DND-41 (cell line): ENCODE measurements around the gene RPA1.

Source experiments
- EZH2 ChIP-seq: IDR thresholded peaks from 3 replicates; pipeline ENCODE4 v1.6.1; 2012; ENCODE audit warnings: borderline replicate concordance, low read depth, mild to moderate bottlenecking, moderate library complexity, low read length, inconsistent platforms; ENCODE audit not compliant: severe bottlenecking
- TF ChIP-seq, protein P1 (sequence below): IDR thresholded peaks from 2 replicates; pipeline ENCODE4 v1.5.1; 2012; ENCODE audit warnings: borderline replicate concordance, low read length, moderate library complexity, mild to moderate bottlenecking; ENCODE audit not compliant: poor library complexity, severe bottlenecking; ENCODE audit errors: extremely low read depth

DNA sequence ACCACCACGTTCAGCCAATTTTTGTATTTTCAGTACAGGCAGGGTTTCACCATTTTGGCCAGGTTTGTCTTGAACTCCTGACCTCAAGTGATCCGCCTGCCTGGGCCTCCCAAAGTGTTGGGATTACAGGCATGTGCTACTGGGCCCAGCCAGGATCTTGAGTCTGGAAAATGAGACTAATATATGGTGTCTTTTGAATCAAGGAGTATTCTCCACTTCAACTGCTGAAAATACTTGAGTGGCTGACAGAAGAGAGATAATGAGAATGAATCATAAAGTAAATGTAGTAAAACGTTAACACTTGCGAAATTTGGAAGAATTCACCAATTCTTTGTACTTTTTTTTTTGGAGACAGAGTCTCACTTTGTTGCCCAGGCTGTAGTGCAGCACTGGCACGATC is 16.7 kb upstream of the RPA1 start:
- TF ChIP-seq, protein P1, sequence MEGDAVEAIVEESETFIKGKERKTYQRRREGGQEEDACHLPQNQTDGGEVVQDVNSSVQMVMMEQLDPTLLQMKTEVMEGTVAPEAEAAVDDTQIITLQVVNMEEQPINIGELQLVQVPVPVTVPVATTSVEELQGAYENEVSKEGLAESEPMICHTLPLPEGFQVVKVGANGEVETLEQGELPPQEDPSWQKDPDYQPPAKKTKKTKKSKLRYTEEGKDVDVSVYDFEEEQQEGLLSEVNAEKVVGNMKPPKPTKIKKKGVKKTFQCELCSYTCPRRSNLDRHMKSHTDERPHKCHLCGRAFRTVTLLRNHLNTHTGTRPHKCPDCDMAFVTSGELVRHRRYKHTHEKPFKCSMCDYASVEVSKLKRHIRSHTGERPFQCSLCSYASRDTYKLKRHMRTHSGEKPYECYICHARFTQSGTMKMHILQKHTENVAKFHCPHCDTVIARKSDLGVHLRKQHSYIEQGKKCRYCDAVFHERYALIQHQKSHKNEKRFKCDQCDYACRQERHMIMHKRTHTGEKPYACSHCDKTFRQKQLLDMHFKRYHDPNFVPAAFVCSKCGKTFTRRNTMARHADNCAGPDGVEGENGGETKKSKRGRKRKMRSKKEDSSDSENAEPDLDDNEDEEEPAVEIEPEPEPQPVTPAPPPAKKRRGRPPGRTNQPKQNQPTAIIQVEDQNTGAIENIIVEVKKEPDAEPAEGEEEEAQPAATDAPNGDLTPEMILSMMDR = no peak
- TF ChIP-seq EZH2 = no peak
